Measurements from ENCODE around the gene ANKRD24. TPM values are rescaled to one million over a fixed set of nuclear protein-coding genes. Genes with fewer than 3 reads are reported as not detected.

ANKRD24 gene
- total RNA-seq, 1 donor from 2014 or later: 0.15 TPM

DNA sequence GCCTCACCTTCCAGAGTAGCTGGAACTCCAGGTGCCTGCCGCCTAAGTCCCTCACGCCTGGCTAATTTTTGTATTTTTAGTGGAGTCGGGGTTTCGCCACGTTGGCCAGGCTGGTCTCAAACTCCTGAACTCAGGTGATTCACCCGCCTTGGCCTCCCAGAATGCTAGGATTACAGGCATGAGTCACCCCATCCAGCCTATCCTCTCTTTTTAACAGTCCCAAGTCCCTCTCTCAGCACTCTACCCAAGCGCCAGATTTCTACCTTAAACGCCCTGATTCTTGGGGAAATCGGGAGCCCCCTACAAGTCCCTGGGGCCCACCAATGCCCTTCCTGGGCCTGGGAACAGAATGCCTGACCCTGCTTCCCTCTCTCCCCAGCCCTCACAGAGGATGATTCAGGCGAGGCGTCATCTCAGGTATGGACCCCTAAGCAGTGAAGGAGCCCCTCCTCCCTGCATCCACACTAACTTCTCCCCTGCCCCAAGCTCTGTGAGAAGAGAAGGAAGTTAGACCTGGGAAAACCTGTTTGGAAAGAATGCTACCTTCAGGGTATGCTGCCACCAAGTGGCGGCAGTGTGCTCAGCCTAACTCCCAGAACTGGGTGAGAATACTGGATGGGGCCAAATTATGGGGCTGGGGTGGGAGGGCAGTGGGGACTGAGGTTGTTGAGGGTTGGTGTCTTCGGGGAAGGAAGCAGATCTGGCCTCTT lies 26.1 kb downstream of the ANKRD24 start:
- Mint-ChIP-seq H3K27me3 (ENCODE audit: insufficient read depth, low read depth) (peaks cover 25% of the 10 kb centered on the region), H3K4me1 (peaks cover 6% of the 10 kb centered on the region), H3K4me3 (no peak overlapping the region), H3K9me3 (no peaks in the 10 kb centered on the region), H3K27ac (no peak overlapping the region), H3K36me3 (no peaks in the 10 kb centered on the region)
- no peaks in the 10 kb centered on the region for H3K27me3 ChIP-seq
- peak; percentile 54 for DNase-seq (ENCODE audit: low spot score)
- TF ChIP-seq EZH2 (IDR thresholded peaks at IDR 0.05): no peak
- TF ChIP-seq, protein P1, sequence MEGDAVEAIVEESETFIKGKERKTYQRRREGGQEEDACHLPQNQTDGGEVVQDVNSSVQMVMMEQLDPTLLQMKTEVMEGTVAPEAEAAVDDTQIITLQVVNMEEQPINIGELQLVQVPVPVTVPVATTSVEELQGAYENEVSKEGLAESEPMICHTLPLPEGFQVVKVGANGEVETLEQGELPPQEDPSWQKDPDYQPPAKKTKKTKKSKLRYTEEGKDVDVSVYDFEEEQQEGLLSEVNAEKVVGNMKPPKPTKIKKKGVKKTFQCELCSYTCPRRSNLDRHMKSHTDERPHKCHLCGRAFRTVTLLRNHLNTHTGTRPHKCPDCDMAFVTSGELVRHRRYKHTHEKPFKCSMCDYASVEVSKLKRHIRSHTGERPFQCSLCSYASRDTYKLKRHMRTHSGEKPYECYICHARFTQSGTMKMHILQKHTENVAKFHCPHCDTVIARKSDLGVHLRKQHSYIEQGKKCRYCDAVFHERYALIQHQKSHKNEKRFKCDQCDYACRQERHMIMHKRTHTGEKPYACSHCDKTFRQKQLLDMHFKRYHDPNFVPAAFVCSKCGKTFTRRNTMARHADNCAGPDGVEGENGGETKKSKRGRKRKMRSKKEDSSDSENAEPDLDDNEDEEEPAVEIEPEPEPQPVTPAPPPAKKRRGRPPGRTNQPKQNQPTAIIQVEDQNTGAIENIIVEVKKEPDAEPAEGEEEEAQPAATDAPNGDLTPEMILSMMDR (IDR thresholded peaks at IDR 0.05): peak; percentile 50
- no peak overlapping the region for H3K4me2 ChIP-seq
- H3K36me3 ChIP-seq: no peaks in the 10 kb centered on the region
- H2AFZ ChIP-seq (replicated peaks): no peak overlapping the region
- no peak overlapping the region for H3K4me3 ChIP-seq
- no peaks in the 10 kb centered on the region for H3K4me1 ChIP-seq
- no peaks in the 10 kb centered on the region for H3K79me2 ChIP-seq (ENCODE audit: low read depth)
- no peaks in the 10 kb centered on the region for H3K9me3 ChIP-seq (ENCODE audit: low read depth)
- peaks cover 9% of the 10 kb centered on the region for H3F3A ChIP-seq (ENCODE audit: low read depth)
- no peak overlapping the region for H3K9ac ChIP-seq
- no peak overlapping the region for H3K27ac ChIP-seq
- H4K20me1 ChIP-seq (ENCODE audit: low read depth): no peaks in the 10 kb centered on the region

DNA sequence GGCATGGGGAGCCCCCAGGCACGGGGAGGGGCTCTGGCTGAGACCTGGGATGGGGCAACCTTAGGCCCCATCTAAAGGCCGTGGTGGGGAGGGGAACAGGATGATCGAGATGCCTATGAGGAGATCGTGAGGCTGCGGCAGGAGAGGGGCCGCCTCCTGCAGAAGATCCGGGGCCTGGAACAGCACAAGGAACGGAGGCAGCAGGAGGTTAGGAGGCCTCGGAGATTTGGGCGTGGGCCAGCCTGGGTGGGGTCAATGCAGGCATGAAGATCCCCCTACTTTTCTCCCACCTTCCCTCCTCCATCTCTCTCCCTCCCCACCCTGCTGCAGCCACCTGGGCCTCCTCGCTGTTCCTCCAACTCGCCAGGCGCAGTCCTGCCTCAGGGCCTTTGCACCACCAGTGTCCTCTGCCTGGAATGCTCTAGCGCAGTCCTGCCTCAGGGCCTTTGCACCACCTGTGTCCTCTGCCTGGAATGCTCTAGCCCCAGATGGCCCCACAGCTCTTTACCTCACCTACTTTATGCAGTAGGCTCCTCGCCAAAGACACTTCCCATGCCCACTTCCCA lies 27.8 kb downstream of the ANKRD24 start:
- no peaks in the 10 kb centered on the region for H3K9me3 Mint-ChIP-seq
- no peak for DNase-seq (ENCODE audit: low spot score)

DNA sequence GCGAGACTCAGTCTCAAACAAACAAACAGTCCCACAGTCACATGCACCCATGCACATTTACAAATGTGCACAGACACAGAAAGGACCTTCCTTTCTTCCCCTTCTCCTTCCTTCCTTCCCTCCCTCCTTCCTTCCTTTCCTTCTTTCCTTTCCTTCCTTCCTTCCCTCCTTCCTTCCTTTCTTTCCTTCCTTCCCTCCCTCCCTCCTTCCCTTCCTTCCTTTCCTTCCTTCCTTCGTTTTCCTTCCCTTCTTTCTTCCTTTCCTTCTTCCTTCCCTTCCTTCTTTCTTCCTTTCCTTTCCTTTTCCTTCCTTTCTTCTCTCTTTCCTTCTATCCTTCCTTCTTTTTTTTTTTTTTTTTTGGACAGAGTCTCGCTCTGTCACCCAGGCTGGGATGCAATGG lies 30.6 kb downstream of the ANKRD24 start:
- Mint-ChIP-seq H3K27ac (no peak overlapping the region), H3K4me1 (peaks cover 3% of the 10 kb centered on the region)

More for the DNA sequence above, 27.8 kb downstream of the ANKRD24 start:
- Histone ChIP-seq H3K4me2 (no peak overlapping the region), H3K27ac (no peak overlapping the region), H3K9ac (no peak overlapping the region), H3K79me2 (ENCODE audit: low read depth) (no peaks in the 10 kb centered on the region), H2AFZ (replicated peaks) (no peak overlapping the region), H4K20me1 (ENCODE audit: low read depth) (no peaks in the 10 kb centered on the region), H3K4me3 (no peak overlapping the region), H3F3A (ENCODE audit: low read depth) (peaks cover 9% of the 10 kb centered on the region), H3K36me3 (no peaks in the 10 kb centered on the region), H3K9me3 (ENCODE audit: low read depth) (no peaks in the 10 kb centered on the region), H3K27me3 (no peaks in the 10 kb centered on the region), H3K4me1 (no peaks in the 10 kb centered on the region)
- Mint-ChIP-seq H3K36me3 (no peaks in the 10 kb centered on the region), H3K4me1 (peaks cover 3% of the 10 kb centered on the region), H3K4me3 (no peak overlapping the region), H3K27me3 (ENCODE audit: insufficient read depth, low read depth) (peaks cover 30% of the 10 kb centered on the region), H3K27ac (no peak overlapping the region)
- no peak for TF ChIP-seq EZH2phosphoT487 (IDR thresholded peaks at IDR 0.05)
- TF ChIP-seq, protein P1 (IDR thresholded peaks at IDR 0.05): no peak
- no peak for TF ChIP-seq EZH2 (IDR thresholded peaks at IDR 0.05)

More for the DNA sequence above, 30.6 kb downstream of the ANKRD24 start:
- Histone ChIP-seq H3K36me3 (no peaks in the 10 kb centered on the region), H3K79me2 (ENCODE audit: low read depth) (no peaks in the 10 kb centered on the region), H3F3A (ENCODE audit: low read depth) (peaks cover 7% of the 10 kb centered on the region), H3K9ac (no peak overlapping the region), H2AFZ (replicated peaks) (no peak overlapping the region), H3K27me3 (no peaks in the 10 kb centered on the region), H3K4me2 (no peak overlapping the region), H3K9me3 (ENCODE audit: low read depth) (no peaks in the 10 kb centered on the region), H3K4me3 (no peak overlapping the region), H3K4me1 (no peaks in the 10 kb centered on the region), H4K20me1 (ENCODE audit: low read depth) (no peaks in the 10 kb centered on the region), H3K27ac (no peak overlapping the region)
- H3K27me3 Mint-ChIP-seq (ENCODE audit: insufficient read depth, low read depth): peaks cover 27% of the 10 kb centered on the region
- no peak overlapping the region for H3K4me3 Mint-ChIP-seq
- no peaks in the 10 kb centered on the region for H3K36me3 Mint-ChIP-seq
- TF ChIP-seq EZH2 (IDR thresholded peaks at IDR 0.05): no peak
- TF ChIP-seq EZH2phosphoT487 (IDR thresholded peaks at IDR 0.05): no peak
- TF ChIP-seq, protein P1 (IDR thresholded peaks at IDR 0.05): no peak
- no peak for DNase-seq (ENCODE audit: low spot score)
- peaks cover 3% of the 10 kb centered on the region for H3K9me3 Mint-ChIP-seq

All from neural progenitor cell (in vitro differentiated cells).